K562 (cell line): ENCODE measurements around the gene TMEM127. TPM values are rescaled to one million over a fixed set of nuclear protein-coding genes. Genes with fewer than 3 reads are reported as not detected.

ENCODE experiments used
- BRD4 ChIP-seq: fragments of 200-600 bp; sonication (generic); IDR thresholded peaks from 2 replicates; pipeline ENCODE4 v1.6.1; 2017; ENCODE audit warnings: inconsistent platforms
- CTBP1 ChIP-seq: fragments of 450-650 bp; IDR thresholded peaks from 2 replicates; pipeline ENCODE4 v1.6.1; 2016; ENCODE audit warnings: borderline replicate concordance
- E2F3 ChIP-seq: fragments of 250-450 bp; sonication (Bioruptor Pico); IDR thresholded peaks from 2 replicates; pipeline ENCODE4 v1.4.0; 2020; ENCODE audit warnings: mild to moderate bottlenecking
- ETV5 ChIP-seq: sonication (generic); formaldehyde crosslinking; IDR thresholded peaks from 2 replicates; pipeline ENCODE4 v1.4.0; 2020; ENCODE audit warnings: low read depth, mild to moderate bottlenecking, missing genetic modification reagents
- FOXJ3 ChIP-seq: sonication (generic); formaldehyde crosslinking; IDR thresholded peaks from 2 replicates; pipeline ENCODE4 v1.4.0; 2020; ENCODE audit warnings: mild to moderate bottlenecking, missing genetic modification reagents
- HINFP ChIP-seq: fragments of 450-650 bp; conservative IDR thresholded peaks from 2 replicates; pipeline ENCODE4 v1.6.1; 2016; ENCODE audit warnings: missing genetic modification characterization, low read depth, mild to moderate bottlenecking, control low read depth, missing compliant biosample characterization
- MEF2D ChIP-seq: conservative IDR thresholded peaks from 2 replicates; pipeline ENCODE4 v1.6.1; 2016; ENCODE audit warnings: low read depth, missing genetic modification characterization, missing compliant biosample characterization
- NR2C2 ChIP-seq, 2 experiments: fragments of 200-800 bp in 1 of 2; sonication (Bioruptor generic) in 1 of 2; sonication (generic) in 1 of 2; formaldehyde crosslinking in 1 of 2; IDR thresholded peaks; 2 replicates each; pipeline versions ENCODE4 v1.6.1 to v1.8.0; 2016 to 2022; ENCODE audit warnings: mild to moderate bottlenecking in 1 of 2, missing compliant biosample characterization in 1 of 2, missing genetic modification characterization in 1 of 2, missing genetic modification reagents in 1 of 2
- OTX1 ChIP-seq: fragments of 450-650 bp; formaldehyde crosslinking; IDR thresholded peaks from 2 replicates; pipeline ENCODE4 v1.4.0; 2022; ENCODE audit warnings: mild to moderate bottlenecking
- POLR2AphosphoS2 ChIP-seq: IDR thresholded peaks from 2 replicates; pipeline ENCODE4 v1.6.1; 2012; ENCODE audit warnings: low read length, improper control_type of control experiment
- POLR2G ChIP-seq: fragments of 200-400 bp; formaldehyde crosslinking; IDR thresholded peaks from 2 replicates; pipeline ENCODE4 v1.6.1; 2017; ENCODE audit warnings: low read depth, mild to moderate bottlenecking, antibody characterized with exemption, low read length, moderate library complexity
- POLR3A ChIP-seq: IDR thresholded peaks from 2 replicates; pipeline ENCODE4 v1.6.1; 2011; ENCODE audit warnings: borderline replicate concordance, mild to moderate bottlenecking, moderate library complexity; ENCODE audit not compliant: insufficient read length, insufficient read depth; ENCODE audit errors: extremely low read depth
- SNIP1 ChIP-seq: fragments of 450-650 bp; IDR thresholded peaks from 2 replicates; pipeline ENCODE4 v1.7.1; 2017; ENCODE audit warnings: low read depth, mild to moderate bottlenecking
- TFE3 ChIP-seq: fragments of 450-650 bp; formaldehyde crosslinking; IDR thresholded peaks from 2 replicates; pipeline ENCODE4 v1.4.0; 2020; ENCODE audit warnings: mild to moderate bottlenecking, mixed read lengths
- TRIM24 ChIP-seq, 2 experiments: fragments of 450-650 bp; IDR thresholded peaks; 2 replicates each; pipeline ENCODE4 v1.6.1; 2016
- TRIM28 ChIP-seq: fragments of 450-650 bp; IDR thresholded peaks from 2 replicates; pipeline ENCODE4 v1.6.1; 2017
- VEZF1 ChIP-seq: fragments of 200-800 bp; sonication (Bioruptor generic); IDR thresholded peaks from 2 replicates; pipeline ENCODE4 v1.6.1; 2017; ENCODE audit warnings: missing genetic modification characterization, missing compliant biosample characterization
- ZBTB17 ChIP-seq: fragments of 450-650 bp; formaldehyde crosslinking; IDR thresholded peaks from 2 replicates; pipeline ENCODE4 v1.4.0; 2020; ENCODE audit warnings: mild to moderate bottlenecking
- ZBTB26 ChIP-seq: fragments of 450-650 bp; formaldehyde crosslinking; IDR thresholded peaks from 2 replicates; pipeline ENCODE4 v1.4.0; 2022; ENCODE audit warnings: missing genetic modification characterization
- ZKSCAN3 ChIP-seq: fragments of 250-450 bp; sonication (Bioruptor Pico); IDR thresholded peaks from 2 replicates; pipeline ENCODE4 v1.4.0; 2020
- ZNF134 ChIP-seq: fragments of 250-450 bp; sonication (Bioruptor Pico); conservative IDR thresholded peaks from 2 replicates; pipeline ENCODE4 v1.4.0; 2020
- ZNF143 ChIP-seq: sonication (generic); formaldehyde crosslinking; IDR thresholded peaks from 2 replicates; pipeline ENCODE4 v1.9.0; 2022; ENCODE audit warnings: mild to moderate bottlenecking, missing genetic modification reagents
- ZNF175 ChIP-seq: fragments of 200-800 bp; sonication (Bioruptor generic); IDR thresholded peaks from 2 replicates; pipeline ENCODE4 v1.6.1; 2016; ENCODE audit warnings: low read depth, mild to moderate bottlenecking, missing genetic modification characterization, missing compliant biosample characterization
- ZNF239 ChIP-seq: fragments of 250-450 bp; sonication (Bioruptor Pico); IDR thresholded peaks from 2 replicates; pipeline ENCODE4 v1.4.0; 2020; ENCODE audit warnings: mild to moderate bottlenecking
- ZNF316 ChIP-seq: fragments of 450-650 bp; IDR thresholded peaks from 2 replicates; pipeline ENCODE4 v1.6.1; 2016
- ZNF583 ChIP-seq: fragments of 250-450 bp; sonication (Bioruptor Pico); IDR thresholded peaks from 2 replicates; pipeline ENCODE4 v1.4.0; 2020
- polyA plus RNA-seq, 8 experiments: library from polyadenylated mRNA; depleted of rRNA in 4 of 8; stranded (reverse) in 5 of 8; unstranded in 3 of 8; fragments of >200 nt; fragmentation: Nextera tagmentation in 2 of 8; fragmentation: Illumina TruSeq in 1 of 8; extraction: Ambion mirVana in 2 of 8; extraction: Trizol in 1 of 8; gene quantifications; 2 replicates each; pipeline versions ENCODE4 v1.2.1 to v1.2.3, GENCODE V29; 2011 to 2014; ENCODE audit warnings: inconsistent platforms in 1 of 8, missing spikeins in 1 of 8
- total RNA-seq, 7 experiments: library from RNA; depleted of rRNA in 6 of 7; stranded (reverse); fragments of >200 nt in 6 of 7; fragmentation: Illumina TruSeq in 2 of 7; extraction: Trizol in 2 of 7; gene quantifications; 2 replicates each; pipeline versions ENCODE4 v1.2.1 to v1.2.3, GENCODE V29; 2011 to 2021; ENCODE audit warnings: low replicate concordance in 1 of 7

The TMEM127 gene
- total and polyA plus RNA-seq, 9 of the 15 experiments (the other 6 are each of a cell fraction or from before 2014, with no cell fraction given), result 1.7 to 20.0 (median 9.9) TPM

GRCh38 chr2:96225016-96225533 is 40.7 kb downstream of the TMEM127 start (continued):
- TF ChIP-seq ZBTB26 (CRISPR knock-in tag) (no peak), ZNF239 (peak; percentile 88), ZNF134 (CRISPR knock-in tag) (no peak; the same call in 1 of the 2 replicates), HINFP (tag) (peak; percentile 76), POLR2AphosphoS2 (no peak), ZNF316 (no peak), POLR3A (no peak), VEZF1 (peak; percentile 36), NR2C2 (CRISPR knock-in tag; IDR thresholded peaks at IDR 0.05) (no peak), NR2C2 (tag; IDR thresholded peaks at IDR 0.05) (peak; percentile 47; the same call in 1 of the 2 replicates), SNIP1 (no peak), ZKSCAN3 (CRISPR knock-in tag) (no peak), ZNF175 (CRISPR knock-in tag) (peak; percentile 95), TRIM28 (no peak), ETV5 (CRISPR knock-in tag) (no peak), ZNF583 (CRISPR knock-in tag) (peak; percentile 80), CTBP1 (peak; percentile 14; the same call in 1 of the 2 replicates), TRIM24 (IDR thresholded peaks at IDR 0.05) (peak in 1 of 2 experiments; percentile 84; a peak in 2 of 4 replicates), E2F3 (CRISPR knock-in tag) (no peak), OTX1 (CRISPR knock-in tag) (peak; percentile 74; the same call in 1 of the 2 replicates), ZNF143 (CRISPR knock-in tag) (no peak; the same call in 1 of the 2 replicates), BRD4 (no peak), POLR2G (no peak), ZBTB17 (peak; percentile 68), FOXJ3 (CRISPR knock-in tag) (no peak), TFE3 (CRISPR knock-in tag) (no peak), MEF2D (tag) (peak; percentile 59; the same call in 1 of the 2 replicates)
